ENCODE data around the gene ITGB2. TPM values are rescaled to one million over a fixed set of nuclear protein-coding genes. Genes with fewer than 3 reads are reported as not detected.
"Not testable (repeated sequence)": the region's sequence is repeated elsewhere in the genome, so short reads cannot be mapped to it uniquely, and the experiment has no call there.

The ITGB2 gene
- total RNA-seq, 1 experiment from 2014 or later, result 1.5 TPM

- intact Hi-C loops (cut with micrococcal nuclease), result not testable (repeated sequence)
- H3K4me1 ChIP-seq (ENCODE audit: control insufficient read depth in 1 of 2, insufficient read depth in 2 of 2, low read length in 2 of 2), result peaks cover 10 to 38% of the 10 kb centered on the region in 2 experiments; a peak in 3 of 4 replicates
Observed at GRCh38 chr21:44912506-44913412, 7.9 kb downstream of the ITGB2 start.

DNA sequence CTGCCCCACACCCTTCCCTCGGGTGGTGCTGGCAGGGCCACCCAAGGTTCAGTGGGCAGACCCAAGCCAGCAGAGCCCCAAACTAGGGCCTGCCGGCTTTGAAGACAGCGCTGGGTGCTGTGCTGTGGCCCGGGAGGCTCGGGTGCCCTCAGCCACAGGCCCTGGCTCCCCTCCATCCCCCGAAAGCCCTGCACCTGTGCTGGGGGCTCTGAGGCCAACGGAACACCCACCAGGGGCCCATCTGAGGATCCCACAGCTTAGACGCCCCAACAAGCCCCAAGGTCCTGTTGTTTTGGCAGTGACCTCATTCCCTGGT, 8.6 kb downstream of the ITGB2 start:
- Histone ChIP-seq H3K9me2 (ENCODE audit: insufficient read depth) (no peaks in the 10 kb centered on the region), H3K27me3 (ENCODE audit: insufficient read depth, low read length) (peaks cover 13% of the 10 kb centered on the region; the same call in 1 of the 2 replicates), H2AFZ (ENCODE audit: low read depth, low read length, poor library complexity, severe bottlenecking) (no peak overlapping the region), H3K9ac (ENCODE audit: low read length) (no peak overlapping the region), H4K20me1 (ENCODE audit: insufficient read depth) (no peaks in the 10 kb centered on the region), H3K9me3 (ENCODE audit: control insufficient read depth in 1 of 2, insufficient read depth in 1 of 2, low read depth in 1 of 2, low read length in 2 of 2) (no peaks in the 10 kb centered on the region), H3K4me2 (ENCODE audit: low read length) (no peak overlapping the region), H3K36me3 (ENCODE audit: control insufficient read depth in 1 of 2, insufficient read depth in 2 of 2, low read length in 2 of 2) (no peaks in the 10 kb centered on the region), H3K27ac (ENCODE audit: low read depth, low read length) (no peak overlapping the region), H3K4me3 (replicated peaks in 1 of 2; ENCODE audit: low read depth in 1 of 2, low read length in 2 of 2) (no peak overlapping the region), H3K79me2 (ENCODE audit: insufficient read depth, low read length) (no peaks in the 10 kb centered on the region), H3K4me1 (ENCODE audit: control insufficient read depth in 1 of 2, insufficient read depth in 2 of 2, low read length in 2 of 2) (peaks cover 10 to 32% of the 10 kb centered on the region in 2 experiments; a peak in 3 of 4 replicates)
- TF ChIP-seq ZNF274 (IDR thresholded peaks at IDR 0.05; ENCODE audit: low read depth, low read length), result no peak
- no peak for TF ChIP-seq ATF3 (IDR thresholded peaks at IDR 0.05)
- no peak for TF ChIP-seq EZH2phosphoT487 (IDR thresholded peaks at IDR 0.05; ENCODE audit: borderline replicate concordance)
- no peak for TF ChIP-seq TCF7L2 (IDR thresholded peaks at IDR 0.05; ENCODE audit: borderline replicate concordance, extremely low read depth, insufficient read depth, insufficient read length)
- TF ChIP-seq, protein P1, sequence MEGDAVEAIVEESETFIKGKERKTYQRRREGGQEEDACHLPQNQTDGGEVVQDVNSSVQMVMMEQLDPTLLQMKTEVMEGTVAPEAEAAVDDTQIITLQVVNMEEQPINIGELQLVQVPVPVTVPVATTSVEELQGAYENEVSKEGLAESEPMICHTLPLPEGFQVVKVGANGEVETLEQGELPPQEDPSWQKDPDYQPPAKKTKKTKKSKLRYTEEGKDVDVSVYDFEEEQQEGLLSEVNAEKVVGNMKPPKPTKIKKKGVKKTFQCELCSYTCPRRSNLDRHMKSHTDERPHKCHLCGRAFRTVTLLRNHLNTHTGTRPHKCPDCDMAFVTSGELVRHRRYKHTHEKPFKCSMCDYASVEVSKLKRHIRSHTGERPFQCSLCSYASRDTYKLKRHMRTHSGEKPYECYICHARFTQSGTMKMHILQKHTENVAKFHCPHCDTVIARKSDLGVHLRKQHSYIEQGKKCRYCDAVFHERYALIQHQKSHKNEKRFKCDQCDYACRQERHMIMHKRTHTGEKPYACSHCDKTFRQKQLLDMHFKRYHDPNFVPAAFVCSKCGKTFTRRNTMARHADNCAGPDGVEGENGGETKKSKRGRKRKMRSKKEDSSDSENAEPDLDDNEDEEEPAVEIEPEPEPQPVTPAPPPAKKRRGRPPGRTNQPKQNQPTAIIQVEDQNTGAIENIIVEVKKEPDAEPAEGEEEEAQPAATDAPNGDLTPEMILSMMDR (IDR thresholded peaks at IDR 0.05 in 2 of 3, conservative IDR thresholded peaks at IDR 0.05 in 1 of 3; ENCODE audit: borderline replicate concordance in 1 of 3, insufficient read depth in 1 of 3, low read depth in 2 of 3, low read length in 2 of 3), result no peak
- no peak for TF ChIP-seq CEBPB (IDR thresholded peaks at IDR 0.05; ENCODE audit: low read depth)
- POLR2A ChIA-PET, result no interaction called here
- intact Hi-C loops (cut with micrococcal nuclease), result no loop called here
- CTCF ChIA-PET, result no interaction called here
- no TSS peak for BruUV-seq (replicated peaks)
- no peak for DNase-seq (ENCODE audit: low read depth, low spot score)
- RAD21 ChIA-PET (ENCODE audit: low non-redundant PET in 1 of 2, low total read pairs in 2 of 2, uncharacterized antibody in 2 of 2, unreplicated experiment in 2 of 2), result no interaction called here
- no peak for ATAC-seq

More at GRCh38 chr21:44912506-44913412, 7.9 kb downstream of the ITGB2 start:
- H3K79me2 ChIP-seq (ENCODE audit: insufficient read depth, low read length); H2AFZ ChIP-seq (ENCODE audit: low read depth, low read length, poor library complexity, severe bottlenecking); H4K20me1 ChIP-seq (ENCODE audit: insufficient read depth); H3K9ac ChIP-seq (ENCODE audit: low read length); DNase-seq (ENCODE audit: low read depth, low spot score); H3K36me3 ChIP-seq (ENCODE audit: control insufficient read depth in 1 of 2, insufficient read depth in 2 of 2, low read length in 2 of 2); ATAC-seq; POLR2A ChIA-PET; H3K9me2 ChIP-seq (ENCODE audit: insufficient read depth); H3K4me3 ChIP-seq (replicated peaks in 1 of 2; ENCODE audit: low read depth in 1 of 2, low read length in 2 of 2); H3K27me3 ChIP-seq (ENCODE audit: insufficient read depth, low read length); CTCF ChIA-PET; H3K9me3 ChIP-seq (ENCODE audit: control insufficient read depth in 1 of 2, insufficient read depth in 1 of 2, low read depth in 1 of 2, low read length in 2 of 2); H3K27ac ChIP-seq (ENCODE audit: low read depth, low read length); H3K4me2 ChIP-seq (ENCODE audit: low read length); RAD21 ChIA-PET (ENCODE audit: low non-redundant PET in 1 of 2, low total read pairs in 2 of 2, uncharacterized antibody in 2 of 2, unreplicated experiment in 2 of 2); BruUV-seq (replicated peaks): not testable (repeated sequence)
